NCI-H526 (cell line): ENCODE data around the gene ZNF286A.
"Not testable (repeated sequence)": the region's sequence is repeated elsewhere in the genome, so short reads cannot be mapped to it uniquely, and the experiment has no call there.

ENCODE experiments used
- DNase-seq, 2 experiments: peaks; one replicate each; lab custom pipeline; 2025; lab: John Stamatoyannopoulos, UW

The ZNF286A gene

DNA sequence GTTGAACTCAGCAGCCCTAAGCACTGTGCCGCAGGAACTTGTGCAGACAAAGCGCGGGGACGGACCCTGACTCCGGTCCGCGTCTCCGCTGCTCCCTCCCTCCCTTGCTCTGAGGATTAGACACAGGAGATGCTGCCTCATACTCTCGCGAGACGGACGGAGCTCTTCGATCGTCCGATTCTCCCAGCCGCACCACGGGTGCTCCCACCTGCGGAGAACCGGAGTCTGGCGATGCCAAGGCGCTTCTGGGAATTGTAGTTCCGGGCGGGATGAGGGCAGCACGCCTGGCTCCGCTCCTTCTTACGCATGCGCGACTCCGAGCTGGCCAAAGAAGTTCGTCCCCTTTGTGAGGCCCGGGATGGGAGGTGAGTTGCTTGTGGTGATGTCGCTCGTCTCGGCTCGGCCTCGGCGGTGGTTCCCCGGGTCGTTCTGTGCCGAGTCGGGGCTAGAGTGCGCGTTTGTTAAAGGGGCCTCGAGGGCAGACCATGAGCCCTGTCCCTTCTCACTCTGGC, at the start of gene ZNF286A:
TSS of gene ZNF286A (plus strand) at position 340 of the 512 bp plus-strand sequence. CDS start 578 bp downstream, outside the sequence.
- peak; percentile 98 to 99 for DNase-seq

DNA sequence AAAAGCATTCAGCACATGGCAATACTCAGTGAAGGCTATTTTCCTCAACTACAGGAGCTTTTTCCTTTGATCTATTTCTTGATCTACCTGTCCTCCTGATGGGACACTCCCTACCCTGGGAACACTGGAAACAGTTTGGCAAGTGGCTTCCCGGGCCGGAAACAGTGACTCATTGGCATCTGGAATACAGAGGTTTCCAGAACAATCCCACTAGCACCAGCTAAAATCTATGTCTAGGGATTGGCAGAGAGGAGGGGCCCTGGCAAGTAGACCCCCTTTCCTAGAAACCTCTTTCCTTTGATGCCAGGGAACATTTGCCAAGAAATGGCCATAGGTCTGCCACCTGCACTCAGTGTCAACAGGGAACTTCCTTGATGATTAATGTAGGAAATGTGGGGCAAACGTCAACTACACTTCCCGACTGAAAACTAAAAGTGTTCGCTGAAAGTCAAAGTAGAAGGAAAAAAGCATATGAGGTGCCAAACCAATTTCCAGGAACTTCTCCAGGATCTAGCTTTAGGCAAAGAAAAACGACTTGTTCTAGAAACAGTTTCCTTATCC, 49.6 kb upstream of the ZNF286A start:
- no peak for DNase-seq

DNA sequence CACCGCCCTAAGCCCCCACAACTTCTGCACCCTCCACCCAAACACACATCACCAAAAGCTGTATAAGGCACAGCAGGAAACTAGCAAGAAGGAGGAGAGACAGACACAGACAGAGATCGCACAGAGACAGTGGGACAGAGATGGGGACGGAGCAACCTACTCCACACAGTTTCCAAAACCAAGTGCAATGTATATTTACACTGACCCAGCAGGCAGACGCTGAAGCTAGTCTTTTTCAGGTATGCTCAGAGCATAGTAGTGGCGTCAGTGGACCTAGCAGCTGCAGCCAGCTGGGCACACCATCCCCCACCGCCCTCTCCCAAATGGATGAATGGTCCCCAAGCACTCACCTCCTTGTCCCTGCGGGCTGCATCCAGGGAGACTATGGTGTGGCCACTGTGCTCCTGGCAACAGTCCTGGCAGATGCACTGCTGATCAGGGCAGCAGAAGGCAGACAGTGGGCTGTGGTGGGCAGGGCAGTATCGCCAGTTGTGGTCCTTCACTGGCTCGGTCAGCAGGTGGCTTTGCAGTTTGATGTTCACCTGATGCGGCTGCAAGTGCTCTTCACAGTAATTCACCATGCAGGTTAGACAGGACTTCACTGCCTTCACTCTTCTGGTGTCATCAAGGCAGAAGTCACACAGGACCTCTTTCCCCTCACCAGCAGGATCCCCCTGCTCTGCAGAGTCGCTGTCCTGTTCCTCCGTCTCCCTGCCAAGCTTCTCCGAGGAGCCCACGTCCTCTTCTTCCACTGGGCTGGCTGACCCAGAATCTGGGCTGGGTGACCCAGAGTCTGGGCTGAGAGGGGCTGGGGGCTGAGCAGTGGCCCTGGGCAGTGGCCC, 48.6 kb upstream of the ZNF286A start:
- DNase-seq, result no peak

DNA sequence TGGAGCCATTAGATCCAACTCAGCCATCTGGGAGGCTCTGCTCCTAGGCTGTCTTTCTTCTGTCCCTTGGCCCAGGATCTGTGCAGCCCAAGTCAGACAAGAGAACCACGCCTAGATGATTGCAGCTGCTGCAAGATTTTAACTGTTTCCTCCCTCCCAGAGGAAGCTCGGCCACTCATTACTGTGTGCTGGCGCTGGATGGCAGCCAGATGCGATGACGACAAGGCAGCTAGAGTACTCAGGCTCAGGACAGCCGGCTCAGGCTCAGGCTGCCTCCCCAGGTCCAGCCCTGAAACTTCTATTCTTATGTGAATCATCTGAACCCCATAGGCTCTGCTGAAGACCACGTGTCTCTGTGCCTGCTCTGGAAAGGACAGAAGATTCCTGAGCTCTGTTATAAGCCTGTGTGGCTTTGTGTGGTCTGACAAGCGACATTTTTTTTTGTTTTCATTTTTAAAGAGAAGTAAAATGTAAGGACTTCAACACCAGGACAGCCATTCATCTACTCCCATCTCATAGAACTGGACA, 47.9 kb upstream of the ZNF286A start:
- peak; percentile 33 to 48 for DNase-seq

DNA sequence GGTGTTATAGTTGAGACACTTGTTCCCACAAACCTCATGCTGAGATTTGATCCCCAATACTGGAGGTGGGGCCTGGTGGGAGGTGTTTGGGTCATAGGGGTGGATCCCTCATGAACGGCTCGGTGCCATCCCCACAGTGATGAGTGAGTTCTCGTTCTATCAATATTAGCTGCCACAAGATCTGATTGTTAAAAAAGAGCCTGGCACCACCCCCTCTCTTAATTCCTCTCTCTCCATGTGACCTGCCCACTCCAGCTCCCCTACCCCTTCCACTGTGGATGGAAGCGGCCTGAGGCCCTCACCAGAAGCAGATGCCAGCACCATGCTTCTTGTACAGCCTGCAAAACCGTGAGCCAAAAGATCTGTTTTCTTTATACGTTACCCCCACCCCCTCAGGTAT, 46.6 kb upstream of the ZNF286A start:
- DNase-seq, result no peak

DNA sequence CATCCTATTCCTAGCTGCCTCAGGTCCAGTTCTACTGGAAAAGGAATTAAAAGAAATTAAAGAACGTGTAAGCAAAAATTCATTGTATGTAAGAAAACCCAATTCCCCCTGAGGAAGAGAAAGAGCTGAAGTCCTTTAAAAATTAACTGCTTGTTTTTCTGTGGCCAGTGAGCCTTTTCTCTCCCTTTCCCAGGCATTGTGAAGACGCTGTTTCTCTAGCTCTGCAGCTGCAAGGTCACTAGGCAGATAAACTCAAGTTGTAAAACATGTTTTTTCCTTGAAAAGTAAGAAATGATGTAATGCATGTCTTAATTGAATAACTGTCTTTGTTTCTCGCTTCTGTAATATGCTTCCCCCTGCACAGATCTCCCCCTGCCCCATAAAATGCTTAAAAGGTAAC, 45.2 kb upstream of the ZNF286A start:
- not testable (repeated sequence) for DNase-seq

DNA sequence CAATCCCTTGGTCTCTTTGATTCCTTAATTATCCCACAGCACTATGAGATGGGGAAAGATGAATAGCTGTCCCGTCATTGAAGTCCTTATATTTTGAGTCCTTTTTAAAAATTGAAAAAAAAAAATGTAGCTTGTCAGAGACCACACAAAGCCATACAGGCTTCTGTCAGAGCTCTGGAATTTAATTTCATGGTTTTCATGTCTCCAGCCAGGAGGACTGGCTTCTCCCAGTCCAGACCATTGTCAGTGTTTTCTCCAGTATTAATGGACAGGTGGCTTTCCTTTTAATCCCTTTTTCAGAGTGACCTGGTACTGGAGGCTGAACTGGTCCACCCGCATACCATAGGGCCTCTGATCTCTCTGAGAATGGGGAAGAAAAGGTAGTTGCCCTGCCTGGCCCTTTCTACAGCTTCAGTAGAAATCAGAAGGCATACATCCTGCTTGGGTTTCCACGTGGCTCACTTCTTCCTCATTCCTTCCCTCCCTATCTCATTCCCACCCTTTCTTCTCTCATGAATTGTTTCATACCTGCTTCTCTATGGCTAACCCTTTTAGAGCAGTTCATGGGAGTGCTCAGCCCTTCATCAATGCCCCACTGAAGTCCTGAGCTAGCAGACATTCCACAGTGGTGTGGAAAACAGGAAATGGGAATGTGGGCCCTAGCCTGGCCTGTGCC, 44.5 kb upstream of the ZNF286A start:
- no peak for DNase-seq

DNA sequence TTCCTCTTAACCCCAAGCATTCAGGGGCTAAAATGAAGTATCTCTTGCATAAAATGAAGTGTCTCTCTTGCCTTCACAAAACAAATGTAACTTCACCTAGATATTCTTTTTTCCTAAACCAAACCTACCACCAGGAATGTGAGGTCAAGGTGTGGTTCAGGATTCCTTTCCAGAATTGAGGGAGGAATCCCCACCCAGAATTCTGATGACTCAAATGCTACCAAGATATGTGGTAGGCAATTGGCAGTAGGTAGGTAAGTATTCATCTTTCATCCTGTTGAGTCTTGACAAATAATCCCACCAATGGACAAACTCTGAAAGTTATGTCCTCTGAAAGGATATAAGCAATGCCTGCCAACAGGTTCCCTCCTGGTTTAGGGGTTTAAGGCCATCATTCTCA, 41.7 kb upstream of the ZNF286A start:
- no peak for DNase-seq

DNA sequence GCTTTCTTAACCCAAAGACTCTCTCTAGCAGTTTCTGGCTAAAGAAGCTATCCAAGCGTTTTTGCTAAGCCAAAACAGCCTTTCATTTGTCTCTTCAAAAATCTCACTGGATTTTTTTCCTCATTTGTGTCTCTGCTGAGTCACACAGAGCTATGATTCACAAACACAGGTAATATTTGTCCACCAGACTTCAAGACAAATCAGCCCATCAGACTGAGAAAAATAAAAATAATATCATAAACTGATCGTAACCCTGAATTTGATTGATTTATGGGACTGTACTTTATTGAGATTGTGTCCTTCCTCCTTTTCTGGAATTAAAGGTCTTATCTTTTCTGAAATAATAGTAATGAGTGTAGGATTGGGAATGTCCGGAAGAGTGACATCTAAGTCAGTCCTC, 41.3 kb upstream of the ZNF286A start:
- DNase-seq, result no peak

DNA sequence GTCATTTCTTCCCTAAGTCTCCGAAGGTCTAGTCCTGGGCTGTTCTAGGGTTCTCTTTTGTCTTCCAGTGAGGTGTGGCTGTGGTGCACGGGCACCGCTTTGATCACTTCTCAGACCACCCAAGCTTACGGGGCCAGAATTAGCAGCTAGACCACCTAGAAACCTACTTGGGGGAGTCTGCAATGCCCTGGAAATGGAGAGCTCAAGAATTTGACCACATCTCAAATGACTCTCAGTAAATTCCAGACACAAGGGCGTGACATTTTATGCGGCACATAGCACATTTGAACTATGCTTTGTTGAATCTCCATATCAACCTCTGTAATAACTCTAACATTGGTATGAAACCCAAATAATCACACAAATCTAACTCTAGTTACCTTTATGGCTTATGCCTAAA, 40.3 kb upstream of the ZNF286A start:
- no peak for DNase-seq

DNA sequence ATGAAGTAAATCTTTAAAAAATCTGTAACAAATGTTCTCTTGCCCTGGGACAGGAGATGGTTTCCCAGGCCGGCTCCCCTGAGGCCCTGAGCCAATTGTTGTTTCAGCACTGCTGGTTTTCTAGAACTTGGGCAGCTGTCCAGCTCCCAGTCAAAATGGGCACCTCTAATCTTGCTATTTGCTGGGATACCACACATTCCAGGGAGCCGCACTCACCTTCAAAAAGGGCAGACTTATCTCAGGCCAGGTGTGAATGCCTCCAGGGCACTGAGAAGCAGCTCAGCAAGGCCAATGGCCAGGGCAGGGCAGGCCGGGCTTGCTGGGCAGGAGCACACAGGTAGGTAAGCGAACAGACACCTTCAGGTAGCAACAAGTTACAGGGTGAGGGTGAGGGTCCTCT, 39.9 kb upstream of the ZNF286A start:
- no peak for DNase-seq

DNA sequence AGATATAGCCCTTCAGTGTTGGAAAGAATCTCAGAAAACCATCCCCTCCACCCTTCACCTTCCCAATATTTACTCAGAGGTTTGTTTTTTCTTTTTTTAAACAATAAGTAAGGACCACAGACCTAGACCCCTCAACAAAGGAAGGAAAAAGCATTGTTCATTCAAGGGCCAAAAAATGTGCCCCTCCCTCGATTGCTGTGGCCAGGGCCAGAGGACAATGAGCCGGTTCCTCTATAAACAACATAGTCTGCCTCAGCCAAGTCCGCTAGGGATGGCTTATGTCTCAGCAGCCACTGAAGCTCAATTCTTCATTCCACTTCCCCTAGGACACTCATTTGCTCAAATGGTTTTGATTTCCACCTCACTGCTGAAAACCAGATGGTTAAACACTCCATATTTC, 39.5 kb upstream of the ZNF286A start:
- DNase-seq, result no peak

DNA sequence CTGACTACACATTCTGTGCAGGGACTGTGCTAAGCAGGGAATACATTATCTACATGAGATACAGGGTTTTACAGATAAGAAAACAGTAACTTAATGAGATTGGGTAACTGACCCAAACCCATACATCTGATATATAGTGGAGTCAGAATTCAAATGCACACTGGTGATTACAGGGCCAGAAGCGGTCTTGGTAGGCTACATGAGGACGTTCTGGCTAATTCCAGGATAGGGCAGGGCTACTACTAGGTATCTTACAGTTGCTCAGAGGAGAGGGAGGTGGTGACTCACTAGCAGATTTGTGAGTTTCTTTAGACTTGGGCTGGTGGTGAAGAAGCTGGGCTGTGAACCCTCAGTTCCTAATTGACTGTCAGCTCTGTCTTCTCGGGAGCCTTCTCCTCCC, 36.9 kb upstream of the ZNF286A start:
- no peak for DNase-seq

DNA sequence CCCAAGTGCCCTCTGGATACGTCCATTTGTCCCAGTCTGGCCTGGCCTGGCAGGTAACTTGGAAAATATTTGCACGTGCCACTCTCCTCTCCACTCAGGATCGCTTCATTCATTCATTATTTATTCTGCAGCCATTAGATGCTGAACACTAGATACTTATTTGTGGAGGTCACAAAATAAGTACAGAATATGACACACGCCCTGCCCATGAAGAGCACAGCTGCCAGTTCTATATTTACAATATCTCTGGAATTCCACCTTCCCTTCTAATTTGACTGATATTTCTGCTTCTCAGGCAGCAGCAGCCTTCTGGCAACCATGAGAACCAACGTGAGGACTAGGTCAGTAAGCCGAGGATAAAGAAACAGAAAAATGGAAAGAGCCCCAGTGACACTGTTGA, 36.4 kb upstream of the ZNF286A start:
- DNase-seq, result no peak

DNA sequence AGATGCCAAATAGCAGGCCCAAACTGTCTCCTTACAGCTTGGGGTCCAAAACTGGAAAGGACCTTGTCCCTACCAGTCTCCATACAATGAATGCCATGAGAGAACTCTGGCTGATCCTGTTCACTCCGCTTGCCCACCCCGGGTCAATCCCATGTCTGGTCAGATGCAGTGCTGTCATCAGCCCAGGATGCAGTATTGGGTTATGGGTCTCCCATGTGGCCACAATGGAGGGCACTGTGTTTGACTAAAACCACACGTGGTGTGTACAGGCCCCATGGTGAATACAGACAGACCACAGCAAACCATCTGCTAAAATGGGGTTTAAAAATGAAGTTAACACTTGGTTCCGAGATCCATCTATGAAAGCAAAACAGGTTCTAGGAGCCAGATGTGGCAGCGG, 35.9 kb upstream of the ZNF286A start:
- DNase-seq, result no peak

DNA sequence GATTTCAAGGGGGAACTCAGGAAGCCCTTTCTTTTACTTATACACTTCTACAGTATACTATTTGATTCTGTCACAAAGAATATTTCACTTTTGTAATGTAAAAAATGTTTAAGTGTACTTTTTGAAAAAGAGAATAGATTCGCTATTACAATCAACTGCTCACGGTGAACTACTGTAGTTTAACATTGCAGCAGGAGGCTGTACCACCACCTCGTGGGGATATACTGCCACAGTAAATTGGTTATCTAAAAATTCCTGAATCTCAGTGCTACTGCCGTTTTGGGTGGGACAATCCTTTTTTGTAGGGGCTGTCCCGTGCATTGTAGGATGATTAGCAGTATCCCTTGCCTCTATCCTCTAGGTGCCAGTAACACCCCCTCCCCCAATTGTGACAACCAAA, 30.0 kb upstream of the ZNF286A start:
- not testable (repeated sequence) for DNase-seq

DNA sequence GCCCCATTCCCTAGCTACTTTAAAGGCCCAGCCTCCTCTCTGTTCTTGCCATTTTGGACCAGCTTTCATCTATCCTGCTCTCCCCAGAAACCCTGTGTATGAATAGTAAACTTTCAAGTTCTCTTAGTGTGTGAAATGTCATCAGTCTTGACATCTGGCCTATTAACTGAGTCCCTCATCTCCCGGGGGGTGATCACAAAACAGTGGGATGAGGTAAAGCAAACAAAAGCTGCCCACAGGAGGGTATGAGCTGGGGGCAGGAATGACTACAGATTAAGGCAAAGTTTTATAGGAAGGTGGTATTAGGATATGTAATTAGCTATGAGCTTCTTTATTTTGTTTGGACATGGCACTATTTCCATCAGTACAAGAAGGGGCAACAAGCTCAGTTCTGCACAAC, 24.9 kb upstream of the ZNF286A start:
- not testable (repeated sequence) for DNase-seq

DNA sequence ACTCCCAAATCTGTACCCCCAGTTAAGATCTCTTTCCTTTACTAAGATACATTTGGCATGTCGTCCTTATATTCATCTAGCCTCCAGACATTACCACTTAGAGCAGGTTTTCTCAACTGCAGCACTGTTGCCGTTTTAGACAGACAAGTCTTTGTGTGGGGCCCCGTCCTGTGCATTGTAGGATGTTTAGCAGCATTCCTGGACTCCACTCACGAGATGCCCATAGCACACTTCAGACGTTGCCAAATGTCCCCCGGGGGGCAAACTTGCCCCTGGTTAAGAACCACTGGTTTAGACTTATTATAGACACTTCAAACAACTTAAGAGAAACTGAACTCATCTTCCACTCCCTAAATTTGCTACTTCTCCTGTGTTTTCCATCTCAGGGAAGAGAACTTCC, 23.6 kb upstream of the ZNF286A start:
- DNase-seq, result not testable (repeated sequence)

DNA sequence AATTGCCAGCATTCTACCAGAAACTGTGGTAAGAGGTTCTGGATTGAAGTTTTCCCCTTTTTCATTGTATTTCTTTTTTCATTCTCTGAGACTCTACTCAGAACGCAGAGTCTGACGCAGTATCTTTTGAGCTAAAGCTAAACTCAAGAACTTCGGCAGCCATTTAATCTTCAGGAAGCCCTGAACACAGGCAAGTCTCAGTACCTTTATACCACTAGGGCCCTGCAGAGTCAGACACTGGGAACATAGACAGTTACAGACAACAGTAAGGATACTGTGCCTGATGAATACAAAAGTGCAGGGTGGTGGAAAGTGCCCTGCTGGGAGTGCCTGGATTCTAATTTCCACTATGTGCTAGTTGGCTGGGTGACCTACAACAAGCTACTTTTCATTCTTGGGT, 16.4 kb upstream of the ZNF286A start:
- not testable (repeated sequence) for DNase-seq

DNA sequence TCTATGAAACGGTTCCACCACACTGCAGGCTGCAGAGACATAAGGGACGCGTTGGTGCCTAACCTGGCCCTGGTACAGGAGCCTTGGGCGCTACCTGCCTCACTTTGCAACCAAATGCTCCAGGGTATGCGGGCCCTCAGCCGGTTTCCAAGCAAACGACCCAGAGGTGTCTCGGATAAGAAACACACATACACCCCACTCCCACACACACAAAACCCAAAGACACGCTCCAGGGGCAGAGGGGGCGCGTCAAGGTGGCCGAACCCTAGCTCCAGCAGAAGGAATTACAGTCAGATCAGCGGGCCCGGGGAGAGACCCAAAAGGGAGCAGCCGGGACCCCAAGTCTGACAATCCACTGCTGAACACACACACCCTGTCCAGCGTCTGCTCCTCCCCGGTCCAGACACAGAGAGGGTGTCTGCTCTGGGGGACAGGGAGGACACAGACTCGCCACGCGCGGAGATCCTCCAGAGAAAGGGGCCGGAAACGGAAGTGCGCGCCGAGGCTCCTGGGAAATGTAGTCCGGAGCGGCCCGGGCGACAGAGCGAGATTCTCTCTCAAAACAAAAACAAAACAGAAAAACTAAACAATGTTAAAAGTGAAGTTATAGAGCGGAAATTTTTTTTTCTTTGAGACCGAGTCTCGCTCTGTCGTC, 15.6 kb upstream of the ZNF286A start, which contains the start of gene TRIM16:
TSS of gene TRIM16 (minus strand) at position 488 of the 655 bp plus-strand sequence. CDS start 32,702 bp downstream, outside the sequence.
- peak; percentile 0 to 45 for DNase-seq

DNA sequence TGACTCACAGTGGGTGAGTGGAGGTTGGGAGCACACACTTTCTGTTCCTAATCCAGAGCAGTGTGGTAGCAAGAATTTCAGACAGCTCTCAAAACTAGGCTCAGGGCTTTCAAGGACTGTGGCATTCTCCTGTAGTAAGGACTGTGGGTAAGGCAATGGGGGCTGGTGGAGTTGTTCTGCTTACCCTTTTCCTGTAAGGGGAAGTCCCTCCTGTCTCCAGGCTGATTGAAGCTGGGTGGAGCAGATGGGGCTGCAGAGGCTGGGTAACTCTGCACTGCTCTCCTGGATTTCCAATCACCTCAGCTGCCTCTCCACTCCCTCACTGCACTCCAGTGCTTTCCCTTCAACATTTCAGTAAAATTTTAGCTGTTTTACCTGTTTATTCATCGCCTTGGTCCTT, 12.1 kb upstream of the ZNF286A start:
- DNase-seq, result not testable (repeated sequence)

DNA sequence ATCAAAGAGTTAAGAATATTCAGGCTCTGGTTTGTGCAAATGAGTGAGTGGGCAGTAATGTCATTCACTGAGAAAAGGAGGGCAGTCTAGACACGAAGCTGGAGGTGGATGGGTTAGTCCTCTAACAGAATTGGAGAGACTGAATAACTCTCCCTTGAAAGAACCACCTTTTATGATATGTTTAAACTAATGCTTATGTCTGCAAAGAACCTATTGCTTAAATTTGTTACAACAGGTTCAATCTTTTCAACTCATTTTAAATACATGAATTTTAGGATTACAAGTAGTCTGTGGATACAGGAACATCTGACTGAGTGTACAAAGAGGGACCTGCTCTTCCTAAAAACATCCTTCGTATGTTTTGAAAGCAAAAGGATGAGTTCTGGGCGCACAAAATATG, 585 bp upstream of the ZNF286A start:
- not testable (repeated sequence) for DNase-seq
